Testis (tissue), 5 donors: Measurements from ENCODE around the gene FAN1. TPM values are rescaled to one million over a fixed set of nuclear protein-coding genes. Genes with fewer than 3 reads are reported as not detected.

ENCODE experiments used
- DNase-seq: peaks from one replicate; pipeline ENCODE4 v3.0.0-alpha.2; 2019
- H3K27ac ChIP-seq, 2 donors: fragments of 200-600 bp; sonication (generic); one replicate each; pipeline ENCODE4 v1.5.1; 2019
- H3K27me3 ChIP-seq: fragments of 200-600 bp; sonication (generic); one replicate; pipeline ENCODE4 v1.5.1; 2019
- H3K36me3 ChIP-seq: fragments of 200-600 bp; sonication (generic); one replicate; pipeline ENCODE4 v1.5.1; 2017; ENCODE audit warnings: low read depth; ENCODE audit errors: missing control alignments
- H3K4me1 ChIP-seq: fragments of 200-600 bp; sonication (generic); one replicate; pipeline ENCODE4 v1.5.1; 2019
- H3K4me3 ChIP-seq, 2 donors: fragments of 200-600 bp; sonication (generic); one replicate each; pipeline ENCODE4 v1.5.1; 2017 to 2019
- H3K9me3 ChIP-seq: fragments of 200-600 bp; sonication (generic); one replicate; pipeline ENCODE4 v1.5.1; 2017
- CTCF ChIP-seq, 3 experiments: fragments of 450-650 bp in 2 of 3; fragments of 200-600 bp in 1 of 3; sonication (generic) in 1 of 3; IDR thresholded peaks; one replicate each; pipeline ENCODE4 v1.5.1; 2016 to 2019; ENCODE audit warnings: antibody characterized with exemption in 3 of 3, mild to moderate bottlenecking in 2 of 3, moderate library complexity in 1 of 3
- POLR2A ChIP-seq: fragments of 450-650 bp; IDR thresholded peaks from one replicate; pipeline ENCODE4 v1.6.1; 2017; ENCODE audit warnings: antibody characterized with exemption, mild to moderate bottlenecking, moderate library complexity
- WGBS, 2 donors: methylation state at CpG; one replicate each; pipeline ENCODE4 v1.1.5; 2018; 5-methylcytosine and 5-hydroxymethylcytosine counted together
- intact Hi-C: fragments of 100-400 bp; cut with DNase I; formaldehyde crosslinking; loops from one replicate; pipeline ENCODE4 v1.15.1; 2023; ENCODE audit warnings: low total_unique reads
- long read RNA-seq, 2 donors: transcript quantifications; one replicate each; lab custom pipeline, GENCODE V29; 2026
- polyA plus RNA-seq: library from polyadenylated mRNA; stranded (reverse); fragments of 350-450 nt; fragmentation: Illumina TruSeq; extraction: RNeasy Lipid Tissue Mini Kit (QIAGEN cat#74804); gene quantifications from one replicate; pipeline ENCODE4 v1.2.3, GENCODE V29; 2014; ENCODE audit warnings: low read depth, low replicate concordance; ENCODE audit not compliant: insufficient read depth
- total RNA-seq, 2 donors: library from RNA; depleted of rRNA; stranded (reverse); fragments of >200 nt; gene quantifications; one replicate each; pipeline ENCODE4 v1.2.3, GENCODE V29; 2016

Gene FAN1
- total RNA-seq = 10 to 100 TPM; 24.0 to 29.1 TPM
- polyA plus RNA-seq = 22.5 TPM
- long read RNA-seq, donor 1, partial matches to known transcripts = 12 of 14 reads
- long read RNA-seq, donor 1, other reads (novel, unspliced or antisense) = 0 of 14 reads
- long read RNA-seq, donor 2, partial matches to known transcripts = 0 of 2 reads
- long read RNA-seq, donor 2, other reads (novel, unspliced or antisense) = 0 of 2 reads

GRCh38 chr15:30903497-30904187 lies at the start of gene FAN1:
FAN1 (plus strand) TSS chr15:30903915; CDS start chr15:30904664, 749 bp downstream.
- intact Hi-C loops = no loop called here
- TF ChIP-seq POLR2A = no peak
- TF ChIP-seq CTCF (IDR thresholded peaks at IDR 0.05) = peak in 2 of 3 experiments; percentile 19 to 37
- no peaks in the 10 kb centered on the region for H3K27me3 ChIP-seq
- H3K4me1 ChIP-seq = peaks cover 10% of the 10 kb centered on the region
- 0% methylated on average over 9 to 49 of the region's 65 CpGs for WGBS, 2 donors
- peak within 1 kb of the TSS; percentile 54 to 64 for H3K27ac ChIP-seq
- peak; percentile 95 for DNase-seq
- no peaks in the 10 kb centered on the region for H3K9me3 ChIP-seq
- peak within 1 kb of the TSS; percentile 63 to 79 for H3K4me3 ChIP-seq
- H3K36me3 ChIP-seq = no peaks in the 10 kb centered on the region

- TF ChIP-seq CTCF (IDR thresholded peaks at IDR 0.05) (peak in 2 of 3 experiments; percentile 44 to 62), POLR2A (no peak)
- no peaks in the 10 kb centered on the region for H3K36me3 ChIP-seq
- no peaks in the 10 kb centered on the region for H3K9me3 ChIP-seq
- no peaks in the 10 kb centered on the region for H3K4me1 ChIP-seq
- H3K4me3 ChIP-seq = no peak overlapping the region
- H3K27ac ChIP-seq = no peak overlapping the region
- WGBS, 2 donors = 28 to 34% methylated on average over 7 of the region's 7 CpGs
- intact Hi-C loops = no loop called here
- H3K27me3 ChIP-seq = no peaks in the 10 kb centered on the region
- DNase-seq = no peak
Observed at GRCh38 chr15:30859091-30859874, 44.4 kb upstream of the FAN1 start.

- Histone ChIP-seq H3K36me3 (no peaks in the 10 kb centered on the region), H3K27me3 (no peaks in the 10 kb centered on the region), H3K27ac (no peak overlapping the region), H3K4me1 (no peaks in the 10 kb centered on the region), H3K4me3 (no peak overlapping the region), H3K9me3 (no peaks in the 10 kb centered on the region)
- intact Hi-C loops = no loop called here
- TF ChIP-seq CTCF (IDR thresholded peaks at IDR 0.05) = no peak
- DNase-seq = no peak
Observed at GRCh38 chr15:30865257-30865656, 38.5 kb upstream of the FAN1 start.

- 79 to 94% methylated on average over 1 of the region's 1 CpG for whole genome bisulfite sequencing, 2 donors
Observed at GRCh38 chr15:30870681-30871080, 33.0 kb upstream of the FAN1 start.

More at GRCh38 chr15:30870681-30871080, 33.0 kb upstream of the FAN1 start:
- Histone ChIP-seq H3K4me3 (no peak overlapping the region), H3K27ac (no peak overlapping the region), H3K9me3 (no peaks in the 10 kb centered on the region), H3K36me3 (no peaks in the 10 kb centered on the region), H3K4me1 (no peaks in the 10 kb centered on the region), H3K27me3 (no peaks in the 10 kb centered on the region)
- TF ChIP-seq POLR2A = no peak
- no peak for TF ChIP-seq CTCF (IDR thresholded peaks at IDR 0.05)
- intact Hi-C loops = no loop called here
- DNase-seq = no peak
